Activated CD4-positive, alpha-beta T cell treated with anti-CD3 and anti-CD28 coated beads for 36 hours (primary cell): ENCODE data around the gene PFN1. TPM values are rescaled to one million over a fixed set of nuclear protein-coding genes. Genes with fewer than 3 reads are reported as not detected.
A peak's percentile ranks its signal among the peaks of the same experiment; 100 is the strongest.

Experiments
- ATAC-seq: fragments of 200-7000 bp; cut with Tn5 transposase; one replicate; pipeline ENCODE4 v1.10.0; 2021; ENCODE audit warnings: mild to moderate bottlenecking, moderate library complexity
- CTCF ChIA-PET: fragments of 350-600 bp; sonication (Branson Sonifier 250); formaldehyde crosslinking; loops from one replicate; lab custom pipeline; 2021; ENCODE audit warnings: antibody characterized with exemption; lab: Charles Lee
- POLR2A ChIA-PET: fragments of 350-600 bp; sonication (Branson Sonifier 250); formaldehyde crosslinking; loops from one replicate; lab custom pipeline; 2021; ENCODE audit warnings: antibody characterized with exemption, inconsistent platforms; lab: Charles Lee
- DNase-seq: peaks from one replicate; pipeline ENCODE4 v3.0.0-alpha.2; 2020
- H3K27ac Mint-ChIP-seq: one replicate; pipeline ENCODE4 v1.8.0; 2021; ENCODE audit warnings: mixed read lengths
- H3K27me3 Mint-ChIP-seq: one replicate; pipeline ENCODE4 v1.8.0; 2021; ENCODE audit warnings: mixed read lengths
- H3K36me3 Mint-ChIP-seq: one replicate; pipeline ENCODE4 v1.8.0; 2021; ENCODE audit warnings: low read depth, mixed read lengths
- H3K4me1 Mint-ChIP-seq: one replicate; pipeline ENCODE4 v1.8.0; 2021; ENCODE audit warnings: mixed read lengths
- H3K4me3 Mint-ChIP-seq: one replicate; pipeline ENCODE4 v1.8.0; 2021; ENCODE audit warnings: mild to moderate bottlenecking, moderate library complexity, mixed read lengths
- H3K9me3 Mint-ChIP-seq: one replicate; pipeline ENCODE4 v1.8.0; 2021; ENCODE audit warnings: low read depth, mixed read lengths
- intact Hi-C, 2 experiments: fragments of 100-400 bp; cut with DNase I in 1 of 2; cut with micrococcal nuclease in 1 of 2; formaldehyde crosslinking; loops; one replicate each; pipeline versions ENCODE4 v1.14.2 to v1.15.1; 2022 to 2024; cut with DNase I, micrococcal nuclease
- microRNA-seq: library from miRNA; unstranded; fragments of <30 nt; microRNA quantifications from one replicate; pipeline ENCODE4 v1.2.0, GENCODE V29; 2021; ENCODE audit warnings: borderline replicate concordance
- total RNA-seq, 2 experiments: library from RNA; stranded (reverse); gene quantifications; one replicate each; pipeline ENCODE4 v1.2.3, GENCODE V29; 2021

Gene PFN1
- total RNA-seq, 2 experiments from 2014 or later, result 1,809 to 1,911 TPM

DNA sequence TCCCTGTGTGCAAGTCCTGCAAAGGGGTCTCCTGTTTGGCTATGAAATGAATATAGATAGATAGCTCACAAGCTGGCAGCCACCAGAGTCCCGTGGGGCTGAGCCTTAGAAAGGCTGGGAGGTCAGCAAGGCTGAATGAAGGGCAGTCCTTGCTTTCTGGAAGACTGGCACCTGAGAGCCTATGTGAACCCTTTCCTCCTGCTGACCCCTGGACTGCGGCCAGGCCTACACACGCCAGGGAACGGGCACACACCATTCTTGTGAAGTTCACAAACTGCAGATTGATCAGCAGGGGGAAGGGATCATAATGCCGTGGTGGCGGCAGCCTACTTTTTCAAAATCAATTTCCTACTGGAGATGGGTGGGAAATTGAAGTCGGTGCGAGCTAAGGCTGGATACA is 50.0 kb downstream of the PFN1 start:
- no peak overlapping the region for H3K27ac Mint-ChIP-seq
- H3K4me1 Mint-ChIP-seq, result peaks cover 22% of the 10 kb centered on the region
- no peaks in the 10 kb centered on the region for H3K27me3 Mint-ChIP-seq
- peak overlapping the region; percentile 51 for H3K4me3 Mint-ChIP-seq
- ChIA-PET CTCF (no interaction called here), POLR2A (interaction anchor here (1.1 to 2.3 kb wide), 2 partner anchors 42 to 187 kb away, joined by 3 to 8 read pairs; partner anchors contain the start of genes RNF167 and SLC25A11)
- ATAC-seq (no peak), DNase-seq (no peak)
- intact Hi-C loops, result loop anchor here in 1 of 2 experiments (2.0 kb wide), 1 partner anchor 50 kb away; the partner anchor contains the start of gene PFN1
- H3K9me3 Mint-ChIP-seq, result no peaks in the 10 kb centered on the region
- H3K36me3 Mint-ChIP-seq, result peaks cover 13% of the 10 kb centered on the region

DNA sequence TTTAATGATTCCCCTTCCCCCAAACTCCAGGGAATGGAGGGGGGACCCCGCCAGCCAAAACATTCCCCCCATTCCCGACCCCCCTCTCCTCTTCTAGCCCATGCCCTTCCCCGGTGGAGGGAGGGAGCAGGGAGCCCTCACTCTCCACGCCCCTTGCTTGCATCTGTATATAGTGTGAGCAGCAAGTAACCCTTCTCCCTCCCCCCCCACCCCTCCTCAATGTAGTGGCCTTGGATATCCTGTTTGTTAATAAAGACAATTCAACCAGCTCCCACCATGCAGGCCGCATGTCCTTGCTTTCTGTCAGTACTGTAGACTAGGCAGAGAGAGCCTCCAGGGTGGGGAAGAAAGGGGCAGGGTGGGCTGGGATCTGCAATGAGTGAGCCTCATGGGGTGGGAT is 50.5 kb downstream of the PFN1 start:
- peaks cover 17% of the 10 kb centered on the region for H3K4me1 Mint-ChIP-seq
- intact Hi-C loops, result loop anchor here in 1 of 2 experiments (2.0 kb wide), 1 partner anchor 51 kb away; the partner anchor contains the start of gene PFN1
- H3K4me3 Mint-ChIP-seq, result peak overlapping the region; percentile 51
- ChIA-PET POLR2A (no interaction called here), CTCF (no interaction called here)
- H3K27ac Mint-ChIP-seq, result no peak overlapping the region
- H3K27me3 Mint-ChIP-seq, result no peaks in the 10 kb centered on the region
- no peak for DNase-seq
- no peak for ATAC-seq
- no peaks in the 10 kb centered on the region for H3K9me3 Mint-ChIP-seq
- H3K36me3 Mint-ChIP-seq, result peaks cover 13% of the 10 kb centered on the region

DNA sequence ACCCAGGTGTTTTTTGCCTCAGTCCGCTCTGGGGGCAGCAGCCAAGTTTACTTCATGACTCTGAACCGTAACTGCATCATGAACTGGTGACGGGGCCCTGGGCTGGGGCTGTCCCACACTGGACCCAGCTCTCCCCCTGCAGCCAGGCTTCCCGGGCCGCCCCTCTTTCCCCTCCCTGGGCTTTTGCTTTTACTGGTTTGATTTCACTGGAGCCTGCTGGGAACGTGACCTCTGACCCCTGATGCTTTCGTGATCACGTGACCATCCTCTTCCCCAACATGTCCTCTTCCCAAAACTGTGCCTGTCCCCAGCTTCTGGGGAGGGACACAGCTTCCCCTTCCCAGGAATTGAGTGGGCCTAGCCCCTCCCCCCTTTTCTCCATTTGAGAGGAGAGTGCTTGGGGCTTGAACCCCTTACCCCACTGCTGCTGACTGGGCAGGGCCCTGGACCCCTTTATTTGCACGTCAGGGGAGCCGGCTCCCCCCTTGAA is 51.1 kb downstream of the PFN1 start:
- no peak overlapping the region for H3K4me3 Mint-ChIP-seq
- H3K27me3 Mint-ChIP-seq, result no peaks in the 10 kb centered on the region
- H3K9me3 Mint-ChIP-seq, result no peaks in the 10 kb centered on the region
- no peak for ATAC-seq
- no peak for DNase-seq
- ChIA-PET CTCF (interaction anchor here (0.6 kb wide), 1 partner anchor 15 kb away, joined by 3 read pairs; no protein-coding TSS in a partner anchor), POLR2A (no interaction called here)
- intact Hi-C loops, result no loop called here
- peaks cover 15% of the 10 kb centered on the region for H3K36me3 Mint-ChIP-seq
- no peak overlapping the region for H3K27ac Mint-ChIP-seq
- H3K4me1 Mint-ChIP-seq, result peaks cover 11% of the 10 kb centered on the region

DNA sequence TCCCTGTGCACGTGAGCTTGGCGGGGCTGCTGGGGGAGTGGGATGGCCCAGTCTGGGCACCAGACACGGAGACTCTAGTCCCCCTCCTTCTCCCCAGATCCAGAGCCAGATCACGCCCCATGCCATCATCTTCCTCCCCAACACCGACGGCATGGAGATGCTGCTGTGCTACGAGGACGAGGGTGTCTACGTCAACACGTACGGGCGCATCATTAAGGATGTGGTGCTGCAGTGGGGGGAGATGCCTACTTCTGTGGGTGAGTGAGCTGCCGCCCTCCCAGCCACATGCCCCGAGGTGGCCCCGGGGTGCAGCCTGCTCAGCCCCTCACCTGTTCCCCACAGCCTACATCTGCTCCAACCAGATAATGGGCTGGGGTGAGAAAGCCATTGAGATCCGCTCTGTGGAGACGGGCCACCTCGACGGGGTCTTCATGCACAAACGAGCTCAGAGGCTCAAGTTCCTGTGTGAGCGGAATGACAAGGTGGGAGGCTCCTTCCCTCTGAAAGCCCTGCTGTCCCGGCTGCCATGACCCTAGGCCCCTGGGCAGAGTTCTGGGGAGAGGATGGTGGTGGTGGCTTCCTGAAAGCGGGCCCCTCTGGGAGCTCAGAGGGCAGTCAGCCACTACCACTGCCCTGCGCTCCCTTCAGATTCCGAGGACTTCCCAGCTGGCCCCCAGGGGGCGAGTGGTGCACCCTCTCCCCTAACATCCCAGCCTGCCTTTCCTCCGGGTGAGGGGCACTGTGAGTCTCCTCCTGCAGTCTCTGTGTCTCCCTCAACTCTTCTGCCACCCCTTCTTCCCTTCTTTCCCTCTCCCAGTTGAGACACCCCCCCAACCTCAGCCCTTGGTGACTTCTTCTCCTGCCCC is 51.8 kb downstream of the PFN1 start:
- Mint-ChIP-seq H3K4me3 (no peak overlapping the region), H3K36me3 (peaks cover 17% of the 10 kb centered on the region), H3K4me1 (peaks cover 9% of the 10 kb centered on the region), H3K27me3 (no peaks in the 10 kb centered on the region), H3K9me3 (no peaks in the 10 kb centered on the region), H3K27ac (no peak overlapping the region)
- intact Hi-C loops, result no loop called here
- no peak for ATAC-seq
- POLR2A ChIA-PET, result no interaction called here
- CTCF ChIA-PET, result interaction anchor here (0.5 to 0.6 kb wide), 2 partner anchors 16 to 316 kb away, joined by 3 read pairs; no protein-coding TSS in a partner anchor
- no peak for DNase-seq

DNA sequence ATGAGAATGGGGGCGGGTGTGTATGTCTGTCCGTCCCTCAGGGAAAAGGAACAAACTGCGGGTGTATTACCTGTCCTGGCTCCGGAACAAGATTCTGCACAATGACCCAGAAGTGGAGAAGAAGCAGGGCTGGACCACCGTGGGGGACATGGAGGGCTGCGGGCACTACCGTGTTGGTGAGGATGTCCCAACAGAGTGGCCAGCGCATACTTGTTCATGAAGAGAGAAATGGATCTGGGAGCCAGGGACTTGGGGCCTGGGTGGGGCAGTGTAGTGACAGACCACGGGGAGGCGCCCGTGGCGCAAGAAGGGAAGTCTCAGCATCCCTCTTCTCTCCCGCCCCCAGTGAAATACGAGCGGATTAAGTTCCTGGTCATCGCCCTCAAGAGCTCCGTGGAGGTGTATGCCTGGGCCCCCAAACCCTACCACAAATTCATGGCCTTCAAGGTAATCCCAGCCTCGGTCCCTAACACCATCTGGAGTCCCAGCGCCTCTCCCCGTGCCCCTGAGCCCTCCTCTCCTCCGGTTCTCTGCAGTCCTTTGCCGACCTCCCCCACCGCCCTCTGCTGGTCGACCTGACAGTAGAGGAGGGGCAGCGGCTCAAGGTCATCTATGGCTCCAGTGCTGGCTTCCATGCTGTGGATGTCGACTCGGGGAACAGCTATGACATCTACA is 52.5 kb downstream of the PFN1 start:
- intact Hi-C loops, result no loop called here
- ChIA-PET CTCF (interaction anchor here (0.5 kb wide), 1 partner anchor 315 kb away, joined by 3 read pairs; no protein-coding TSS in a partner anchor), POLR2A (no interaction called here)
- Mint-ChIP-seq H3K4me3 (no peak overlapping the region), H3K27me3 (no peaks in the 10 kb centered on the region), H3K36me3 (peaks cover 23% of the 10 kb centered on the region), H3K27ac (no peak overlapping the region), H3K4me1 (peaks cover 9% of the 10 kb centered on the region), H3K9me3 (no peaks in the 10 kb centered on the region)
- ATAC-seq (no peak), DNase-seq (no peak)

Small RNA genes within 50 kb of the gene (microRNA-seq; reads per million reads assigned to microRNA genes)
- gene MIR6864, result not detected
- gene MIR6865, result not detected

Other genes starting within 250 kb of the PFN1 start
- 100 to 1,000 TPM in 1 of 2 experiments, 10 to 100 TPM in 1; 94.1 to 102 TPM for gene PELP1, start 244.4 kb downstream of the PFN1 start, total RNA-seq
- 100 to 1,000 TPM; 168 to 175 TPM for gene ARRB2, start 237.9 kb downstream of the PFN1 start, total RNA-seq
- gene MED11, start 217.1 kb downstream of the PFN1 start, total RNA-seq, result 10 to 100 TPM; 16.7 to 22.9 TPM
- gene ZMYND15, start 208.7 kb downstream of the PFN1 start, total RNA-seq, result under 1 TPM; 0.09 to 0.11 TPM
- gene CXCL16, start 208.6 kb downstream of the PFN1 start, total RNA-seq, result 1 to 10 TPM; 1.7 to 2.5 TPM
- gene TM4SF5, start 176.6 kb downstream of the PFN1 start, total RNA-seq, result not detected
- gene VMO1, start 162.2 kb downstream of the PFN1 start, total RNA-seq, result under 1 TPM; 0.30 TPM
- gene GLTPD2, start 159.6 kb downstream of the PFN1 start, total RNA-seq, result not detected
- 100 to 1,000 TPM; 111 to 155 TPM for gene PSMB6, start 152.4 kb downstream of the PFN1 start, total RNA-seq
- gene PLD2, start 141.4 kb downstream of the PFN1 start, total RNA-seq, result 10 to 100 TPM; 12.3 to 14.1 TPM
- 10 to 100 TPM; 48.2 to 57.7 TPM for gene MINK1, start 115.2 kb downstream of the PFN1 start, total RNA-seq
- gene C17orf107, start 49.0 kb downstream of the PFN1 start, total RNA-seq, result 1 to 10 TPM; 2.6 to 2.8 TPM
- under 1 TPM; 0.59 to 0.84 TPM for gene CHRNE, start 45.4 kb downstream of the PFN1 start, total RNA-seq
- gene GP1BA, start 16.3 kb downstream of the PFN1 start, total RNA-seq, result not detected
- 10 to 100 TPM; 74.2 to 77.9 TPM for gene SLC25A11, start 8.5 kb downstream of the PFN1 start, total RNA-seq
- gene RNF167, start 8.3 kb downstream of the PFN1 start, total RNA-seq, result 100 to 1,000 TPM; 147 to 189 TPM
- 10 to 100 TPM; 32.0 to 32.9 TPM for gene ENO3, start 2.6 kb upstream of the PFN1 start, total RNA-seq
- gene SPAG7, start 19.3 kb upstream of the PFN1 start, total RNA-seq, result 10 to 100 TPM; 61.4 to 69.4 TPM
- 100 to 1,000 TPM in 1 of 2 experiments, 10 to 100 TPM in 1; 98.2 to 124 TPM for gene CAMTA2, start 39.1 kb upstream of the PFN1 start, total RNA-seq
- under 1 TPM; 0.18 to 0.28 TPM for gene INCA1, start 49.0 kb upstream of the PFN1 start, total RNA-seq
- 10 to 100 TPM; 32.6 to 43.0 TPM for gene KIF1C, start 49.4 kb upstream of the PFN1 start, total RNA-seq
- under 1 TPM; 0.16 to 0.26 TPM for gene SLC52A1, start 86.9 kb upstream of the PFN1 start, total RNA-seq
- gene ZFP3, start 129.9 kb upstream of the PFN1 start, total RNA-seq, result 1 to 10 TPM; 2.2 to 2.8 TPM
- gene ZNF232, start 163.3 kb upstream of the PFN1 start, total RNA-seq, result 10 to 100 TPM; 16.1 to 16.2 TPM
- gene USP6, start 167.5 kb upstream of the PFN1 start, total RNA-seq, result under 1 TPM in 1 of 2 experiments, not detected in 1; 0.07 TPM
- gene ZNF594, start 243.3 kb upstream of the PFN1 start, total RNA-seq, result 1 to 10 TPM; 8.0 to 8.4 TPM